GM12865 (cell line): ENCODE data around the gene SIL1.

Experiments
- DNase-seq: peaks from one replicate; pipeline ENCODE4 v3.0.0; 2010; ENCODE audit warnings: low read depth
- H3K4me3 ChIP-seq: 2 replicates; pipeline ENCODE4 v1.5.1; 2011; ENCODE audit warnings: mild to moderate bottlenecking, low read depth, low read length, control low read depth
- TF ChIP-seq, protein P1 (sequence below): IDR thresholded peaks from 2 replicates; pipeline ENCODE4 v1.5.1; 2011; ENCODE audit warnings: low read length, control low read depth, low read depth, inconsistent platforms; ENCODE audit not compliant: insufficient read depth; ENCODE audit errors: missing control alignments

SIL1 gene

DNA sequence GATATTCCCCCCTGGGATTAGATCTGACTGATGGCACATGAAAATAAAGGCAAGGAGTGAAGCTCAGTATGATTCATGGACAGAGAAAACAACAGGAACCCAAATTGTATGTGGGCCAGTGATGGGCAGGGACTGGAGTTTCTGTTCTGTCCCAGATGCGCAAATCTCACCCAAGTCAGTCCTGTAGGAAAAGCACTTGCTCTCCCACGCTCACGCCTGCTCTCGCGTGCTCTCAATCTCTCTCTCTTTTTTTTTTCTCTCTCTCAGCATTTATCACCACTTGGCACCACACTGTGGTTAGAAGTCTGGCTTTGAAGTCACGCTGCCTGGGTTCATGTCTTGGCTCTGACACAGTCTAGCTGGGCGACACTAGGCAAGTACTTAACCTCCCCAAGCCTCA is 216.6 kb downstream of the SIL1 start:
- TF ChIP-seq, protein P1, sequence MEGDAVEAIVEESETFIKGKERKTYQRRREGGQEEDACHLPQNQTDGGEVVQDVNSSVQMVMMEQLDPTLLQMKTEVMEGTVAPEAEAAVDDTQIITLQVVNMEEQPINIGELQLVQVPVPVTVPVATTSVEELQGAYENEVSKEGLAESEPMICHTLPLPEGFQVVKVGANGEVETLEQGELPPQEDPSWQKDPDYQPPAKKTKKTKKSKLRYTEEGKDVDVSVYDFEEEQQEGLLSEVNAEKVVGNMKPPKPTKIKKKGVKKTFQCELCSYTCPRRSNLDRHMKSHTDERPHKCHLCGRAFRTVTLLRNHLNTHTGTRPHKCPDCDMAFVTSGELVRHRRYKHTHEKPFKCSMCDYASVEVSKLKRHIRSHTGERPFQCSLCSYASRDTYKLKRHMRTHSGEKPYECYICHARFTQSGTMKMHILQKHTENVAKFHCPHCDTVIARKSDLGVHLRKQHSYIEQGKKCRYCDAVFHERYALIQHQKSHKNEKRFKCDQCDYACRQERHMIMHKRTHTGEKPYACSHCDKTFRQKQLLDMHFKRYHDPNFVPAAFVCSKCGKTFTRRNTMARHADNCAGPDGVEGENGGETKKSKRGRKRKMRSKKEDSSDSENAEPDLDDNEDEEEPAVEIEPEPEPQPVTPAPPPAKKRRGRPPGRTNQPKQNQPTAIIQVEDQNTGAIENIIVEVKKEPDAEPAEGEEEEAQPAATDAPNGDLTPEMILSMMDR, result no peak
- DNase-seq, result no peak
- H3K4me3 ChIP-seq, result no peak overlapping the region

GRCh38 chr5:138981131-138981530 is 217.0 kb downstream of the SIL1 start:
- TF ChIP-seq, protein P1, result no peak
- DNase-seq, result no peak

DNA sequence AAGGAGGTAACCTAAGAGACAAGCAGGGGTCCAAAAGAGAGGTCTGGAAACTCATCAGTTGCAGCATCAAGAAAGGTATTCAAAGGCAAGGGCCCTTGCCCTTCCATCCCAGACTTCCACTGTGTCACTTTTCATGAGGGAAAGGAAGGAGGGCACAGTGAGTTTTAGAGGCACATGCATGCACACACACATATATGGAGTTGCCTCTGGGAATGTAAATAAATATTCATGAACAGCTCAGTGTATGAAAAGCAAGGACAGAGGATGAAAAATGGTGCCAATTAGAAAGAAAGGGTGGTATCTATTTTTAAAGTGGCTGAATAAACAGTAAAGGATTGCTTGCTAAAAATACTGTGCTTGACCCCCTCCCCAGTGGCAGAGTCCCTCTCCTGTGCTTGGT is 217.7 kb downstream of the SIL1 start:
- TF ChIP-seq, protein P1, result no peak
- no peak for DNase-seq
- no peak overlapping the region for H3K4me3 ChIP-seq

More at GRCh38 chr5:138981131-138981530, 217.0 kb downstream of the SIL1 start:
- H3K4me3 ChIP-seq, result no peak overlapping the region

DNA sequence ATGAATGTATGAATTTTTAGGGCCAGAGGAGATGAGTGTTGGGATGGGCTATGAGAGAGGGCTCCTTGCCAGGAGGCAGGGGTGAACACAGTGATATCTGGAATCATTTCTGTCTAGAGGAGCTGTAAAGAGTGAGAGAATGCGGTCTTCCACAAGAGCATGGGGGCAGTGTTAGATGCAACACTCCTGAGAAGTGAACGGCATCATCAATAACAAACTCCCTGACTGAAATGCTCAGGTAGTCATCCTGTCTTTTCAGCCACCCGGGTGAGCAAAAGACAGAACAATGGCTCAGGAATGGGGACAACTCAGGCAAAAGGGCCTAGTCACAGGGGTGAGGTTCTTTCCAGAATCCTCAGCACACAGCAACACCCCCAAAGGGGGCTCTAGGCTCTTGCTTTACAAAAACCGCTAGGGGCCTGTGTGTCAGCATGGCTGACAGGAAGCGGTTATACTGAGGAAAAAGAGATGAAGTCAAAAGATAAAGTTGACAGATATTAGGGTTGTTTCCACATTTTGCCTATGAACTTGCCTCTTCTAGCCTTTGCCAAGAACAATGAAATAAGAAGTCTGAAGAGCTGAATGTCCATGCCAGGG is 218.4 kb downstream of the SIL1 start:
- H3K4me3 ChIP-seq, result no peak overlapping the region
- TF ChIP-seq, protein P1, result no peak
- DNase-seq, result no peak

DNA sequence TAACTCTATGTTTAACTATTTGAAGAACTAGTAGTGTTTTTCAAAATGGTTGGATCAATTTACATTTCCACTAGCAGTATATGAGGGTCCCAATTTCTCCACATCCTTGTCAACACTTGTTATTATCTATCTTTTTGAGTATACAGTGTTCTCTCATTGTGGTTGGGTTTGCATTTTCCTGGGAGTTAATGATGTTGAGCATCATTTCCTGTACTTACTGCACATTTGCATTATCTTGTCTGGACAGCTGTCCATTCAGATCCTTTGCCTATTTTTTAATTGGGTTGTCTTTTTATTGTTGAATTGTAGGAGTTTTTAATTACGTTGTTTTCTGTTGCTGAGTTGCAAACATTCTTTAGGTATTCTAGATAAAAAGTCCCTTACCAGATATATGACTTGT is 219.6 kb downstream of the SIL1 start:
- no peak overlapping the region for H3K4me3 ChIP-seq
- no peak for DNase-seq
- TF ChIP-seq, protein P1, result no peak

DNA sequence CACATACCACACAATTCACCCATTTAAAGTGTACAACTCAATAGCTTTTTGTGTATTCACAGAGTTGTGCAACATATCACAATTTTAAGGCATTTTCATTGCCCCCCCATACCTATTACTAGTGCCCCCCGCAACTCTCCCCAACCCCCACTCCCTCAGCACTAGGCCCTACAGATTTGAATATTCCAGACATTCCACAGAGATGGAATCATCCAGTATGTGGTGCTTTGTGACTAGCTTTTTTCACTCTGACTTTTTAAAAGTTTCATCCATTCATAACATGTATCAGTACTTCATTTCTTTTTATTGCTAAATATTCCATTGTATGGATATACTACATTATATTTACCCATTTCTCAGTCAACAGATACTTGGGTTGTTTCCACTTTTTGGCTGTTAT is 220.1 kb downstream of the SIL1 start:
- no peak for DNase-seq
- TF ChIP-seq, protein P1, result no peak
- H3K4me3 ChIP-seq, result no peak overlapping the region

DNA sequence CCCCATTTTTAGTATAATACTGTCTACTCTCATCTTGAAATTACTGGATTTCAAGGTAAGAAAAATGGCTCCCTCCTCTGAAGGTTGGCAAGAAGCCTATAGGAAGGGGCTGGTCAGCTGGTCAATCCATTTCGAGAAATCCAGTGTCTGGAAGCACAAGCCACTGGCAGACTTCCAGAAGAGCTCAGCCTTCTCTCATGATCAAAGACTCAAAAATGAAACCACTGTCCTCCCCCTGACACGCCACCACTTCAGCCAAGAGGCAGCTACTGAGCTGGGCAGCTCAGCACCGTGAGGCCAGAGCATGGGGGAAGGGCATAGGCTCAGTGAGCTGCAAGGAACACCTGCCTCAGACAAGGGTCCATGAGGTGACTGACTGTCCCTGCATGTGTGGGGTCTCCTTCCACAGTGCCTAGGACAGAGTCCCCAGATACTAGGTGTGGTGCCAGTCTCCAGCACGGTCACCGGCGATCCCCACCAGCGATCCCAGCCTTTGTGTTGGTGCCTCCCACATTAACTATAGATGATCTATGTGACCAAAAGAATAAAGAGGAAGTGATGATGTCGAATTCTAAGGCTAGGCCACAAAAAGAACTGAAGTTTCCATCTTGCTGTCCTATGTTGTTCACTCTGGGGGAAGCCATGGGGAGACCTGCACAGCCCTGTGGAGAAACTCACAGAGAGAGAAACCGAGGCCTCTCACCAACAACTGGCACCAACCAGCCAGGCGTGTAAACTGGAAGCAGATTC is 222.9 kb downstream of the SIL1 start:
- no peak for DNase-seq
- TF ChIP-seq, protein P1, result no peak
- no peak overlapping the region for H3K4me3 ChIP-seq
